ENCODE measurements around the gene CARD11.
"Not testable (repeated sequence)": the region's sequence is repeated elsewhere in the genome, so short reads cannot be mapped to it uniquely, and the experiment has no call there.

The CARD11 gene

DNA sequence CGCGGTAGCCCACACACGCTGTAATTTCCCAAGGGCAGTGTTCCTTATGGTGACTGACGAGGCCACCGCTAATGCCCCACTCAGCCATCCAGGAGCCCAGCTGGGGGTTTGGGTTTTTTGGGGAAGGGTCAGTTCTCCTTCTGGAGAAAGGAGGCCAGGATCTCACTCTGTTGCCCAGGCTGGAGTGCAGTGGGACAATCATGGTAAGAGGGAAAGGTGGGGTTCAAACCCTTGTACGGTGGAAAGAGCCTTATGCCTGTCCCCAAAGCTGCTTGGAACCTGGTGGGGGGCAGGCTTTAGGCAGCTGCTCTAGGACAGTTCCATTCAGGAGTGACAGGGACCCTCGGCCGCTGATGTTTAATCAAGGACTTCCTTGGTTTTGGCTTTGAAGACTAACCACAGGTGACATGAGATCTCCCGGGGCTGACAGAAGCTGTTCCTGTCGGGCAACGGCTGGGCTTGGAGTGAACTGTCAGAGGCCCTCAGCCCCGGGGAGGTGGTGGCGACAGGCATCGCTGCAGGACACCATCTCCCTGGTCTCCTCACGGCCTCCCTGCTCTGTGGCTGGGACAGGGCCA lies 84.5 kb downstream of the CARD11 start:
- DNase-seq, result no peak

DNA sequence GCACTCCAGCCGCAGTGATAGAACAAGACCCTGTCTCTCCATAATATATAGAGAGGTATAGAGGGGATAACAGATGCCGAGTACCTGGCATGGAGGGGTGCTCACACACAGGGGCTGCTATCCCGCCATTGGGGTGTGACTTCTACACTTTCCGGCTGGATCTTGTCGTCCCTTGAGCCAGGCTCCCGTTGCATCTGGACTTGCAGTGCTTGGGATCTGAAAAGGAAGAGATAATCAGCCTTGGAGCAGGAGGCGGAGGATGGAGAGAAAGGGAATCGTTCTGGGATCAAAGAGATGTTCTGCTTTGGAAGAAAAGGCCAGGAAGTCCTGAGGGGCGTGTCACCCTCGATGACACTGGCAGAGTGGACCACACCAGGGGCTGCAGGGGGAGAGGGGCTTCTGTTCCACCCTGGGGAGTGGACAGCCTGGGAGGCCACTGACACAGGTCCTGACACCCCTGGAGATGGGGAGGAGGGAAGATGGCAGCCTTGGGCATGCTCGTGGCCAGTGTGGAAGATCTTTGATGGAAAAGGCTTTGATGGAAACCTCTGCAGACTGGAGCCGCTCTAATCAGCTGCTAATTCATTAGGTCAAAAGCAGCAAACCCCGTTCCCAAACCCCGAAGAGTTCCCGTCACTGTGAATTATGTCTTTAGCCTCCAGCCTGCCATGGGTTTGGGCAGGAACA lies 85.1 kb downstream of the CARD11 start:
- no peak for DNase-seq

GRCh38 chr7:2957369-2957727 lies 86.3 kb downstream of the CARD11 start:
- DNase-seq, result not testable (repeated sequence)

DNA sequence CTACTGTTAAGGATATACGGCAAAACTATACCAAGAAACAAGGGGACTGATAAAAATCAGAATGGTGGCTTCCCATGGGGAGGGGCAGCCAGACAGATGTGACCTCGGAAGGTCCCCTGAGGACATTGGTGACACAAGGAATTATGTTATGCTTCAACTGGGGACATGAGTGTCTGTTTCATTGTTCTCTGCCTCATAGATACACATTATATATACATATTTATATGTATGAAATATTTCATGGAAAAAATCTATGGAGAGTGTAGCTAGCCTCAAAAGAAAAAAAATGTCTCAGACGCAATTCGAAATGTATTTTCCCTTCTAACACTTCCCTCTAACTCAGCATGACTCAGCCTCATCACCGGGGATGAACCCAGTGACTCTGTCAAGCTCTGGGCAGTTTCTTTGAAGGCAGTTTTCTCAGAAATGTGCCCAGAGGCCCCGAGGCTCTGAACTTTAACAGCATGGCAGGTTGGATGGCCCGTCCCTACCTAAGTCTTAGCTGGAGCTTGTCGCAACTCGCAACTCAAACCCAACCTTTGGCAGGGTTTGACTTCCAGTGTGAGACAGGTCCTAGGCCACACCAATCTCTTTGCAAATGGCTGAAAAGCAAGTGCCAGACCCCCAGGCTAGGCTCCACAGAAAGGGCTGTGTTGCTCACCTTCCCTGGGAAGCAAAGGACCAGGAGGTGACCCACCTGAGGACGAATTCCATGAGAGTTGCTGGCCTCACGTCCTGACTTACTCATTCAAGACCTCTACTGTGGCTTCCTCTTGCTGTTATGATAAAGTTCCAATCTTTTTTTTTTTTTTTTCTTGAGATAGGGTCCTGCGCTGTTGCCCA lies 86.9 kb downstream of the CARD11 start:
- no peak for DNase-seq

- no peak for DNase-seq
Measured at GRCh38 chr7:2956076-2956475, 87.6 kb downstream of the CARD11 start.

- no peak for DNase-seq
Measured at GRCh38 chr7:2955269-2955668, 88.4 kb downstream of the CARD11 start.

DNA sequence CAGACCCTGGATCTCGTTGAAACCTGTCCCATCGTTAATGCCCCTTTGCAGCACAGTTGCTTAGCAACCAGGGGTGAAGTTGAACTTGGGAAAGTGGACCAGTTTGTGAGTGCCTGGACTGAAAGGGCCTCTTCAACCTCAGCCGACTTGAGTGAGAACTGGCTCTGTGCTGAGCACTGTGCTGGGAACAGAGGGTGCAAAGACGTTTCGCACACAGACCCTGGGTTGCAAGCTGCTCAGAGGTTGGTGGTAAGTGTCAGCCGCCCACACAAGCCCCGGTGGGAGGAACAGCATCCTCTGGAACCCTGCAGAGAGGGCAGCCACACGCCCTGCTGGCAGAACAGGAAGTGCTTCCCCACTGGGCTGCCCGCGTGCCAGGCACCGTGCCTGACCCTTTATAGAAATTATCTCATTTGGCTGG lies 89.2 kb downstream of the CARD11 start:
- no peak for DNase-seq

GRCh38 chr7:2953588-2954407 lies 89.9 kb downstream of the CARD11 start:
- no peak for DNase-seq

- DNase-seq, result no peak
Measured at GRCh38 chr7:2953099-2953498, 90.6 kb downstream of the CARD11 start.

DNA sequence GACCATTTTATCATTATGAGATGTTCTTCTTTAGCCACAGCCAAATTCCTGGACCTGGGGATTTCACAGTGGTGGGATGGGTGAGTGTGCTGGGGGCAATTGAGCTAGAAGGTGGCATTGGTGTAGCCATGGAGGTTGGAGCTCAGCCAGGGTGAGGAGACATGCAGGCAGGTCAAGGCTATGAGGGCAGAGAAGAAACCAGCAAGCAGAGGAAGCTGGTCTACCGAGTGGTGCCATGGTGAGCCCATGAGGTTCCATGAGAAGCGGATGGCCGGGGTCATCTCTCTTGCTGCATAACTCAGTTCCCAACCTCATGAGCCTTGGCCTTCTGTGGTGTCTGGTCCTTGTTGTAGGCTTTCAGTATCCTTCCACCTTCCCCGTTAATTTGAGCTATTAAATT lies 91.4 kb downstream of the CARD11 start:
- DNase-seq, result no peak

- no peak for DNase-seq
Measured at GRCh38 chr7:2950578-2950977, 93.1 kb downstream of the CARD11 start.

DNA sequence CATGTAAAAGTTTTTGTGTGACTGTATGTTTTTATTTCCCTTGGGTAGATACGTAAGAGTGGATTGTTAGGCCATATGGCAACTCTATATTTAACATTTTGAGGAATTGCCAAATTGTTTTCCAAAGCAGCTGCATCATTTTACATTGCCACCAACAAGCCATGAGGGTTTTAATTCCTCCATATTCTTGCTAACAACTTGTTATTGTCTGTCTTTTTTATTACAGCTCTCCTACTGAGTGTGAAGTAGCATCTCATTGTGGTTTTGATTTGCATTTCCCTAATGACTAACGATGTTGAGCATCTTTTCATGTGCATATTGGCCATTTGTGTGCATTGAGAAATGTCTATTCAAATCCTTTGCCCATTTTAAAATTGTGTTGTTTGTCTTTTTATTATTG lies 94.9 kb downstream of the CARD11 start:
- DNase-seq, result no peak

- no peak for DNase-seq
Measured at GRCh38 chr7:2947058-2947780, 96.4 kb downstream of the CARD11 start.

DNA sequence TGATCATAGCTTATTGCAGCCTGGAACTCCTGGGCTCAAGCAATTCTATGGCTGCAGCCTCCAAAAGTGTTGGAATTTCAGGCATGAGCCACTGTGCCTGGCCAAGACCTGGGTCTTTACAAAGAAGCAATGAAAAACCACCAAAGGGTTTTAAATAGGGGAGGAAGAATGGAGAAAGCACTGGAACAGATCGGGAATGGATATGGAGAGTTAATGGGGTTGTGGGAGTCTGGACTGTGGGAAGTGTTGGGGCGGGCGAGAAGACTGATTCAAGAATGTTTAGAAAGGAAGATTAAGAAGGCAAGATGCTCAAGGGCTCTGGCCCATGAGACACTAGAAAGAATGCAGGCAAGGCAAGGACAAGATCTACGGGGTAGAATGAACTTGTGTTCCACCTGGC lies 98.5 kb downstream of the CARD11 start:
- DNase-seq, result no peak

DNA sequence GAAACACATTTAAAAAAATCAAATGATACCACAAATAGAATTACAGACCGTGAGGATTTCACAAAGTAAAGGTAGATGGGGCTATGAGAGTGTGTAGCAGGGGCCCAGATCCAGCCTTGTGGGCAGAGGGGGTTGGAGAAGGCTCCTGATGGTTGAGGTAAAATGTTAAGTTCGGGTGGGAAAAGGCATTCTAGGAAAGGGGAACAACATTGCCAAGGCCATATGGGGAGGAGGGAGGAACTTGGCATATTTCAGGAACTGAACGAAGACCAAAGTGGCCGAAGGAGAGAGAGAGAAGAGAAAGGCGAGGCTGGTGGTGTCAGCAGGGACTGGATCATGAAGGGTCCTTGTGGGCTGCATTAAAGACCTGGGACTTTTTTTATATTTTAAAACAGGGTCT lies 98.9 kb downstream of the CARD11 start:
- DNase-seq, result no peak

GRCh38 chr7:2943851-2944601 lies 99.6 kb downstream of the CARD11 start:
- no peak for DNase-seq

GRCh38 chr7:2941216-2941859 lies 102.3 kb downstream of the CARD11 start:
- no peak for DNase-seq

DNA sequence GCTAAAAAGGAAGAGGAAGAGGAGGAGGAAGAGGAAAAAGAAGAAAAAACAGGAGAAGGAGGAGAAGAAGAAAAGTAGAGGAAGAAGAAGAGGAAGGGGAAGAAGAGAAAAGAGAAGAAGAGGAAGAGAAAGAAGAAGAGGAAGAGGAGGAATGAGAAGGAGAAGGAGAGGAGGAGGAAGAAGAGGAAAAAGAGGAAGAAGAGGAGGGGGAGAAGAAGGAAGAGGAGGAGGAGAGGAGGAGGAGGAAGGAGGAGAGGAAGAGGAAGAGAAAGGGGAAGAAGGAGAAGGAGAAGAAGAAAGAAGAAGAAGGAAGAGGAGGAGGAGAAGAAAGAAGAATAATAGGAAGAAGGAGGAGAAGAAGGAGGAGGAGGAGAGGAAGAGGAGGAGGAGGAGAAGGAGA lies 103.2 kb downstream of the CARD11 start:
- DNase-seq, result no peak

DNA sequence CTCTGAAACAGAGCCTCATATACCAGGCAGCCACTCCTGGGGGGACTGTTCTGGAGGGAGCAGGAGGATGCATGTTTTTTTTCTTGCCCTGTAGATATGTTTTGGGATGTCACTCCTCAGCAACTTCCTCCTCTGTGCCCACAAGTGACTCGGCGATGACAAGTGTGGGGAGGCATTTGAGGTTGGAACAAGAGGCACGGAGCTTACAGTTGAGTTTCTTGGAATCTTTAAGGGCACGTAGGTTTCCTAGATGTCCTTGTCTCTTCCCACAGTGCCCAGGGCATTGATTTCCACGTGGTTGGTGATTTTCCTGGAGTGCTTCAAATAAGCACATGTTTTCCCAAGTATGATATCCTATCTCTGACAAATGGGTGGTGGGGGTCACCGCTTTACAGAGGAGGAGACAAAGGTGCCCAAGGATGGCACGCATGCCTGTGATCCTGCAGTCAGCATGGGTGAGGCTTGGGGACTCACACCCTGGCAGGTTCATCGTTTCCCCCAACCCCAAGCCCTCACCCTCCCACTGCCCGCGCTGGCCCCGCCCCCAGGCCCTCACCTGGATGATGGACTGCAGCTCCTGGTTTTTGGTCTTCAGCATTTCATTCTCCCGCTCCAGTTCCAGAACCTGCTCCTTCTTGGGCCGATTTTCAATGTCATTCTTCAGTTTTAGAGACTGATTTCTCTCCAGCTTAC lies 104.3 kb downstream of the CARD11 start:
- DNase-seq, result no peak

- no peak for DNase-seq
Measured at GRCh38 chr7:2938514-2939192, 105.0 kb downstream of the CARD11 start.

Data from GOT3 (cell line).